Erythroblast (primary cell): ENCODE results near the gene TRIM29.
"Not testable (repeated sequence)": the region's sequence is repeated elsewhere in the genome, so short reads cannot be mapped to it uniquely, and the experiment has no call there.

Experiments used
- DNase-seq, 2 experiments: peaks; one replicate each; lab custom pipeline; 2025; lab: John Stamatoyannopoulos, UW
- GATA1 ChIP-seq: IDR thresholded peaks from 2 replicates; pipeline ENCODE4 v1.6.1; 2011; ENCODE audit warnings: low read depth, mild to moderate bottlenecking, control low read depth, low read length, moderate library complexity
- POLR2A ChIP-seq: IDR thresholded peaks from 2 replicates; pipeline ENCODE4 v1.6.1; 2011; ENCODE audit warnings: mild to moderate bottlenecking, low read length

The TRIM29 gene

DNA sequence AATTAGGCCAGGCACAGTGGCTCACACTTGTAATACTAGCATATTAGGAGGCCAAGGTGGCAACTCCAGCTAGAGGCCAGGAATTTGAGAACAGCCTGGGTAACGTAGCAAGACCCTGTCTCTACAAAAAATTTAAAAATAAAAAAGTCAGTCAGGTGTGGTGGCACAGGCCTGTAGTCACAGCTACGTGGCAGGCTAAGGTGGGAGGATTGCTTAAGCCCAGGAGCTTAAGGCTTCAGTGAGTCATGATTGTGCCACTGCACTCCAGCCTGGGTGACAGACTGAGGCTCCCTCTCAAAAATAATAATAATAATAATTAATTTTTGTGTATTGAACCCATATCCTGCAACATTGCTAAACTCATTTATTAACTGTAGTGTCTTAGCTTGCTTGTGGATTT is 15.3 kb upstream of the TRIM29 start:
- no peak for DNase-seq
- TF ChIP-seq POLR2A (no peak), GATA1 (no peak)

DNA sequence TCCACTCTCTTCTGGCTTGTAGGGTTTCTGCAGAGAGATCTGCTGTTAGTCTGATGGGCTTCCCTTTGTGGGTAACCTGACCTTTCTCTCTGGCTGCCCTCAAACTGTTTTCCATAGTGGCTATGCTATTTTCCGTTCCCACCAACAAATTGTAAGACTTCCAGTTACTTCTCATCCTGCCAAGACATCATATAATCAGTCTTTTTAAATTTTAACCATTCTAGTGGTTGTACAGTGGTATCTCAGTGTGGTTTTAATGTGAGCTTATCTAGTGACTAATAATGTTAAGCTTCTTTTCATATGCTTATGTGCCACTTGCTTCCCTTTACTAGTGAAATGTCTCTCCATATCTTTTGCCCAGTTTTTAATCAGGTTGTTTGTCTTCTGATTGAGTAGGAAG is 13.6 kb upstream of the TRIM29 start:
- DNase-seq: no peak
- TF ChIP-seq GATA1 (no peak), POLR2A (no peak)

DNA sequence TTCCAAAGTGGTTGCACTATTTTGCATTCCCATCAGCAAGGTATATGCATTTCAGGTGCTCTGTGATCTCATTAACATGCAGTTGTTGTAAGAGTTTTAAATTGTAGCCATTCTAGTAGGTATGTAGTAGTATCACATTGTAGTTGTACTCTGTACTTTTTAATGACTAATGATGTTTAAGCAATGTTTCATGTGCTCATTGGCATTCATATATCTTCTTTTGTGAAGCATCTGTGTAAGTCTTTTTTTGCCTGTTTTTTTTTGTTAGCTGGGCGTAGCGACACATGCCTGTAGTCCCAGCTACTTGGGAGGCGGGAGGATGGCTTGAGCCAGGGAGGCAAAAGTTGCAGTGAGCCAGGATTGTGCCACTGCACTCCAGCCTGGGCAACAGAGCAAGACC is 11.3 kb upstream of the TRIM29 start:
- DNase-seq: no peak
- TF ChIP-seq GATA1 (no peak), POLR2A (no peak)

DNA sequence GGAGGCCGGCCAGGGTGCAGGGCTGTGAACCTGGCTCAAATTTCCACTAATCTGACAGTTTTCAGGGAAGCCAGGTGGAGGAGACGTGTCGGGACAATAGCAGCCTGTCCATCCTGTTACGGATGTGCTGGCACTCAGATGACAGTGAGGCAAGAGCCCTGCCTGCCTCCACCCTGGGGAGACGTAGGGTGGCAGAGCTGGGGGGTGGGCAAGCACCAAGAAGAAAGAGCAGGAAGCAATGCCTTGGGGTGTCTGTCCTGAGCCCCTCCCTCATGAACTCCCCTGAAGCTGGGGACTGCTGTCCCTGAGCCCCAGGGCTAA is 10.0 kb upstream of the TRIM29 start:
- no peak for DNase-seq
- TF ChIP-seq GATA1 (no peak), POLR2A (no peak)

DNA sequence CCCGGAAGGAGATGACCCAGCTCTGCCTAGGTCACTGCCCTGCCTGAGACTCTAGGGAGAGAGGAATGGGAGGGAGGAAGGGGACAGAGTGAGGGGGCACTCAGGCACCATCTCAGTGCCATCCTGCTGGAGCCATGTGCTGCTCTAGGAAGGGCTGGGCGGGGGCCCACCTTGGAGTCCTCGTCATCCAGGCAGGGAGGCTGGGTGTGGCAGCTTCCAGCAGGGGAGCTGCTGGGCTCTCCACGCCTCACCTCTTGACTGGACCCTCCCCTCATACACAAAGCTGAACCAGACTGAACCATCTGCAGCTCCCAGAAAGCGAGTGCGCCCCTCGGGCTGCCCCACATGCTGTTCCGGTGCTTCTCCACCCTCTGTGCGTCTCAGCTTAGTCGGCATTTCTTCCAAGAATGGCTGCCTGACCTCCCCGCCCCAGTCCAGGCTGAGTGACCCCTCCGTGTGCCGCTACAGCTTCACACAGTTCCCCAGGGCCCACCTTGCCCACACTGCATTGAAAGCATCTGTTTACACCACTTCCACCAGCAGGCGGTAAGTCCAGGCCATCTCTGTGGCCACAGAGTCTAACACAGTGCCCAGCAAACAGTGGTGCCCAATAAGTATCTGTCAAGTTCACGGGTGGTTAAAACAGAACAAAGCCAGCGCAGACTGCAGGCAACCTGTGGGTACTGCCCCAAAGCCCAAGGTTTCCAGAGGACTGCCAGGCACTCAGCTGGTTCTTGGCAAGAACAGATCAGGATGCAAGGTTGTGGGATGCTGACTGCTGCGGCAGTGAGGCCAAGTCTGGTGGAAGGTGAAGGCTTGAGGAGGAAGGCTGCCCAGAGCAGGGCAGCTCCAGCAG is 9.4 kb upstream of the TRIM29 start:
- DNase-seq: no peak
- TF ChIP-seq GATA1 (no peak), POLR2A (no peak)

DNA sequence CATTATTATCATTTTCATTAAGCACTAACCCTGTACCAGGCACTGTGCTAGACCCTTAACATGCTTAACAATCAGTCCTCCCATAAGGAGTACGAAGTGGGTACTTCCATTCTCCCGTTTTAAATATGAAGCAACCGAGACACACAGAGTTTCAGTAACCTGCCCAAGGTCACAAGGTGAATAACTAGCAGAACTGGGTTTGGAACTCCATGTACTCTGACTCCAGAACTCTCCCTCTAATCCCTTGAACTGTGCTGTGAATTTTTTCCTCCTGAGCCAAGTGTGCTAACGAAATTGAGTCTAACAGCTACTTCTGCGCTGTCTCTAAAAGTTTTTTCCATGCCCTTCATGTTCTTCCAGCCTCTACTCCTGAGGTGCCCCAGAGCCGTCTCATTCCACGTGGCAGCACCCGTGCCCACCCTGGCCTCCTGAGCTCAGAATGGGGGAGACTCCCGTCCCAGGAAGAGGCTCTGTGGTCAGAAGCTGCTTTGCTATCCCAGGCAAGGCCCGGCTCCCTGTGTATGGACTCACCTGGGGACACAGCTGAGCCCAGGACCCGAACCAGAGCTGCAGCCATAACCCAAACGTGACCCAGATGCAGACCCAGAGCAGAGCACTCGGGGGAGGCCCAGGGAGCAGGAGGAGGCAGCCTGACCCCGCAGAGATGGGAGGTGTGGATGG is 8.6 kb upstream of the TRIM29 start:
- DNase-seq: no peak
- TF ChIP-seq POLR2A (no peak), GATA1 (no peak)

DNA sequence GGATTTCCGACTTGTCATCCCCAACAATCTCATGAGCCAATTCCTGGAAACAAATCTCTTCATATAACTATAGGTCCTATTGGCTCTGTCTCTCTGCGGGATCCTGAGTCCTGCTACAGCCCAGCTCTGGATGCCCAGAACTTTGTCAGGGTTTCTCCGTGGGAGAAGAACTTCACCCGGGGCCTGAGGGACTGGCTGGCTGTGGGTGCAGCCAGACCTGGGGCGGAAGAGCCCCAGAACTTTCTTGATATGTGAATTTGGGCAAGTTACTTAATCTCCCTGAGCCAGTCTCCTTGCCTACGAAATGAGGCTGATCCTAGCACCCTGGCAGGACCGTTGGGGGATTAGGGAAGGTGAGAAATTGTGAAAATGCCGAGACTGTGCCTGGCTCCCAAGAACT is 6.6 kb upstream of the TRIM29 start:
- no peak for DNase-seq
- TF ChIP-seq POLR2A (no peak), GATA1 (no peak)

DNA sequence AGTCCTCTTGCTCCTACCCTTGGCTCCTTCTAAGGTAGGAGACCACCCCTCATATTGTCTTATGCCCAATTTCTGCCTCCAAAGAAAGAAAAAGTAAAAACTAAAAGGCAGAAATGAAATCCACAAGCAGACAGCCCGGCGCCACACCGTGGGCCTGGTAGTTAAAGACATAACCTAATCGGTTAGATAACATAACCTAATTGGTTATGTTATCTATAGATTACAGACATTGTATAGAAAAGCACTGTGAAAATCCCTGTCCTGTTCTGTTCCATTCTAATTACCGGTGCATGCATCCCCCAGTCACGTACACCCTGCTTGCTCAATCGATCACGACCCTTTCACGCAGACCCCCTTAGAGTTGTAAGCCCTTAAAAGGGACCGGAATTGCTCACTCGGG is 5.6 kb upstream of the TRIM29 start:
- not testable (repeated sequence) for DNase-seq

DNA sequence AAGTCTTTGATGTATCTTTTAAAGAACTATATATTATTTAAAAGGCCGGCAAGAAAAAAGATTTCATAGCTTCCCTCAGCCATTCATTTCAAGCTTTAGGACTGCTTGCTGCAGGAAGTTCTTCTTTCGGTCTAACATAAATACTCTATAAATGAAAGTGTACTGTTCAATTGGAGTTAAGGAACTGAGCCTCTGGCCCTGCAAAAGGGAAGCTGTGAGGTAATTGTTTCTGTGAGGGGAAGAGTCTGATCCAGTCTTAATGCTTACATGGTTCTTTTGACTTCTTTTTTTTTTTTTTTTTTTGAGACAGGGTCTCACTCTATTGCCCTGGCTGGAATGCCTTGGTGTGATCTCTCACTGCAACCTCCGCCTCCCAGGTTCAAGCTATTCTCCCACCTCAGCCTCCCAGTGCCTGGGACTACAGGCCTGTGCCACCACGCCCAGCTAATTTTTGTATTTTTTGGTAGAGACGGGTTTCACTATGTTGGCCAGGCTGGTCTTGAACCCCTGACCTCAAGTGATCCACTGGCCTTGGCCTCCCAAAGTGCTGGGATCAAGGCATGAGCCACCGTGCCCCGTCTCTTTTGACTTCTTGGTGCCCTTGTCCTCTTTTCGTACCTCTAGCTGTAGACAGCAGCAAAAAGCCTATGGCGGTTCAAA is 4.7 kb upstream of the TRIM29 start:
- no peak for DNase-seq
- TF ChIP-seq POLR2A (no peak), GATA1 (no peak)

DNA sequence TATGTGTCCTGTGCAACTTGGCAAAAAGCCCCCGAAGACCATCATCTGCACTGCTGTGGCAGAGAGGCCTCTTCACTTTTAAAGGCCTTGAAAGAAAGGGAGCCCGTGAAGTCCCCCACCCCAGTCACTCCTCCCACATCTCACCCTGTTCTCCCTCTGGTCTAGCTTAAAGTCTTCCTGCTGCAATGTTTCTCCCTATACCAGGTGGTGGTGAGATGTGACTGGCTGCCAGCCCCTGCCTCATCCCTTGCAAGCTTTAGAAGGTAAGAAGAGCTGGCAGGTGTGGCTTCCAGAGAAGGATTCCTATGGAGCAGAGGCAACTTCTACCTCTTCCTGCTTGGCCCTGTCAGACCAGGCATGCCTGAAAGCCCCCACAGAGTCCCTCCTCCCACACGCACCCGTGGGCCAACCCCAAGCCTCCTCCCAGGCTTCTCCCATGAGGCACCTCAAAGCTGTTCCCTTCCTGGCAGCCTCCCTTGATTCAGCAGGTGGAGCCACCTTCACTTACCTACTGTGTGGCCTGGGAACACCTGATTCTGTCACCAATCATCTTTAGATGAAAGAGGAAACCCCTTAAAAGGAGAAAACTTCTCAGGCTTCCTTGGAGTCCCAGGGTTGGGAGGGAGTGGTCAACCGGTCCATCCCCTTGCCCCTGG is 4.0 kb upstream of the TRIM29 start:
- no peak for DNase-seq
- TF ChIP-seq POLR2A (no peak), GATA1 (no peak)

DNA sequence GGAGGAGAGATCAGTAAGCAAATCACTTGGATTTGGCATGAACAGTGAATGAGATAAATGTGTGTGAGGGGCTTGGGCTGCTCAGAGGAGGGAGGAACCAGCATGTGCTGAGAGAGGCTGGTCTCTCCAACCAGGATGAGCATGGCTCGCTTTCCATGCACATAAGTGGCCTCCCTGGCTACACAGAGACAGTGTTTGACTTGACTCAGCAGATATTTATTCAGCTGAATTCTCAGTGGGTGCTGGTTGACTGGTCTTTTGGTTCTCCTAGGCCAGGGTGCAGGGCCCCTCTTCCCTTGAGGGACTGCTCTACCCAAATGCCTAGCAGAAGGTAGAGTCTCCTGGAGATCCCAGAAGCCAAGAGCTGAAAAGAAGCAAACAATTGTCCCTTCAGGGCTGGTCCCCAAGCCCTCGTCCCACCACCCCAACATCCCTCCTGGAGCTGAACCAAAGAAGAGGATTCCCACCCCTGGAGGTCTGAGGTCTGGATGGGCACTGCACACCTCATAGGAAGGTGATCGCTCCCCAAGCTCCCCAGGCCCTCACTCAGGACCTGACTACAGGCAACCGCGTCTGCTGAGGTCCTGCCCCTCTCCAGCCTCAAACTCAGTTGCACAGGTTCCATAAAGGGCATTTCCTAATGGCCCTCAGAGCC is 3.3 kb upstream of the TRIM29 start:
- no peak for DNase-seq
- TF ChIP-seq GATA1 (no peak), POLR2A (no peak)

DNA sequence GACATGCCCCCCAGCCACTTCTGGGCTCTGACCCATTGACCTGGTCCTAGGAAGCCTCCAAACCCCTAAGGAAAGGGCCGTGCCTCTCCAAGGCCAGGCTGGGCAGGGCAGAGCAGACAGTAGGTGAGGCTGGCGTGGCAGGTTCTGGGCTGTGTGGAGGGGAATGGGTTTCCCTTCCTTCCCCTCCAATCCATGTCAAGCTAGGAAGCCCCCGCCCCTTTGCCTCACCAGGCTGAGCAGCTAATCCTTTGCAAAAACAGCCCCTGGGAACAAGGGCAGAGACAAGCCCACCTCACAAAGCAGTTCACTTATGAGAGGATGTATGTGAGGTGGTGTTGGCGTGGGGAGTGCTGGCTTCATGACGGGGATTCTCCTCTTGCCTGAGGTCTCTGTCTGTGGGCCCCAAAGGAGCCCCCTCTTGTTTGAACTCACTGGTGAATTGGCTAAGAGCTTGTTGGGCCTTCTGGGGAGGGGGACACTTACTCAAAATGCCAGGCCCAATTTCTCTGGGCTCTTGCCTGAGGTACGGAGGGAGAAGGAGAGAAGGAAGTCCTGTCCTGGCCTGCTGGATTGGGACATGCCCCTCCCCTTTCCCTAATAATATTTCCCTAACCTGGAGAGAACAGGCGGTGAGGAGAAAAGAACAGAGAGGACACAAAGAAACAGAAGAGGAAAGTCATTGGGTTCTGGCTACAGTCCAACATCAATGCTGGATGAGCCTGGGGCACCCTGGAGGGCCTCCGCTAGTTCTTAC is 1.6 kb upstream of the TRIM29 start:
- DNase-seq: no peak
- no peak for TF ChIP-seq GATA1
- TF ChIP-seq POLR2A: no peak

DNA sequence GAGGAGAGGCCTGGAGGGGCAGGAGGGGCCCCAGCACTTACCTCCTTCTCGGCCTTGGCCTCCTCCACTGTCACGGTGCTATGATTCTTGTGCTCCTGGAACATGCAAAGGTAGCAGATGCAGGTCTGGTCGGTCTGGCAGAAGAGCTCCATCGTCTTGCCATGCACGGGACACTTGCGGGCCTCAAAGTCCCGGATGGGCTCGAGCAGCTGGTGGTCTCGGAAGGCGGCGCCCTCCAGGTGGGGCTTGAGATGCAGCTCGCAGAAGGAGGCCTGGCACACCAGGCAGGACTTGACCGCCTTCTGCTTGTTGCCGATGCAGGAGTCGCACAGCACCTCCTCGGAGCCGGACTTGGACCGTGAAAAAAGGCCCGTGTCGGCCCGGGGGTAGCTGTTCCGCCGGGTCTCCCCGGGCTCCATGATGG is 714 bp downstream of the TRIM29 start:
- TF ChIP-seq POLR2A: no peak
- no peak for TF ChIP-seq GATA1
- DNase-seq: no peak

DNA sequence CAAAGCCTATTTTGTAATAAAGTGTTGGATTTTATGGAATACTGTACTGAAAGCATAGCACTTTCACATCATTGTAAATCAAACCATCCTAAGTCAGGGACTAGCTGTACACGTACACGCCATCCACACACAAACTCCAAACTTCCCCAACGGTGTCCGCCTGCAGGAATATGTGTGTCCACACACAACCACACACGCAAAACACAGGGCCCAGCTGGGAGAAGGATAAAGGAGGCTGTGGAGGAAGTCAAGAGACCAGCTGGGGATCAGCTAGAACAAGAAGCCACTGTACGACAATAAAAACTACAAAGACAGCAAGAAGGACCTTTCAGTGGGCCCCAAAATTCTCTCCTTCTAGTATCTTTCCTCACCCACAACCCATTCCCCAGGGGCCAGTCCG is 1.6 kb downstream of the TRIM29 start:
- DNase-seq: no peak
- TF ChIP-seq GATA1: no peak
